SK-N-MC (cell line): Measurements from ENCODE around the gene MLST8.

Experiments
- EZH2 ChIP-seq: fragments of 200-600 bp; sonication (generic); IDR thresholded peaks from one replicate; pipeline ENCODE4 v1.6.1; 2017; ENCODE audit warnings: antibody characterized with exemption
- POLR2AphosphoS5 ChIP-seq: IDR thresholded peaks from 2 replicates; pipeline ENCODE4 v1.6.1; 2012; ENCODE audit warnings: mild to moderate bottlenecking, low read depth, low read length, borderline replicate concordance

GRCh38 chr16:2233046-2233775, 28.0 kb downstream of the MLST8 start:
- TF ChIP-seq POLR2AphosphoS5: no peak
- no peak for TF ChIP-seq EZH2
